ENCODE measurements around the gene TNKS1BP1.

GRCh38 chr11:57347336-57347735, 22.6 kb upstream of the TNKS1BP1 start:
- TF ChIP-seq FOXM1 (IDR thresholded peaks at IDR 0.05; ENCODE audit: borderline replicate concordance), result no peak
- no peak for TF ChIP-seq SP1 (IDR thresholded peaks at IDR 0.05)
- no peak for TF ChIP-seq ZNF384 (IDR thresholded peaks at IDR 0.05)
- no peak for TF ChIP-seq BHLHE40 (IDR thresholded peaks at IDR 0.05; ENCODE audit: borderline replicate concordance)
- no peak for TF ChIP-seq ELF4 (IDR thresholded peaks at IDR 0.05)
- TF ChIP-seq FOXK2 (IDR thresholded peaks at IDR 0.05), result no peak
- no peak for TF ChIP-seq PKNOX1 (IDR thresholded peaks at IDR 0.05)
- no peak for TF ChIP-seq ARNT (IDR thresholded peaks at IDR 0.05)
- TF ChIP-seq FOXA1 (IDR thresholded peaks at IDR 0.05), result no peak
- no peak for TF ChIP-seq LEF1 (IDR thresholded peaks at IDR 0.05; ENCODE audit: borderline replicate concordance)
- no peak for TF ChIP-seq L3MBTL2 (conservative IDR thresholded peaks at IDR 0.05)
- TF ChIP-seq CTBP1 (IDR thresholded peaks at IDR 0.05; ENCODE audit: borderline replicate concordance), result no peak
